Measurements from ENCODE around the gene CIAO3. TPM values are rescaled to one million over a fixed set of nuclear protein-coding genes. Genes with fewer than 3 reads are reported as not detected.

Gene CIAO3
- total RNA-seq, 2 donors from 2014 or later, result 41.4 to 43.3 TPM

GRCh38 chr16:782766-783403 is 42.1 kb upstream of the CIAO3 start:
- Mint-ChIP-seq H3K27me3 (ENCODE audit: insufficient read depth) (peaks cover 6% of the 10 kb centered on the region), H3K9me3 (no peaks in the 10 kb centered on the region), H3K4me3 (no peak overlapping the region), H3K36me3 (ENCODE audit: low read depth) (peaks cover 2% of the 10 kb centered on the region), H3K4me1 (no peaks in the 10 kb centered on the region), H3K27ac (no peak overlapping the region)
- no peaks in the 10 kb centered on the region for H3K9me3 ChIP-seq (ENCODE audit: control insufficient read depth, low read length)
- no peak for TF ChIP-seq CTCF (conservative IDR thresholded peaks at IDR 0.05)
- H3K4me1 ChIP-seq (ENCODE audit: control insufficient read depth, insufficient read depth, low read length), result peaks cover 4% of the 10 kb centered on the region
- peaks cover 3% of the 10 kb centered on the region for H3K27me3 ChIP-seq (ENCODE audit: control insufficient read depth, insufficient read depth, low read length, poor library complexity, severe bottlenecking)
- WGBS, 2 experiments (ENCODE audit: insufficient coverage in 1 of 2, insufficient read length in 1 of 2), result 88 to 91% methylated on average over 22 to 36 of the region's 36 CpGs
- no peak overlapping the region for H3K27ac ChIP-seq (ENCODE audit: low read depth, low read length)
- H3K9ac ChIP-seq (ENCODE audit: extremely low read depth, low read length, poor library complexity, severe bottlenecking), result no peak overlapping the region
- H3K36me3 ChIP-seq (ENCODE audit: control insufficient read depth, insufficient read depth, low read length), result peaks cover 10% of the 10 kb centered on the region
- DNase-seq, result no peak
- H3K4me3 ChIP-seq (ENCODE audit: low read length), result no peak overlapping the region

GRCh38 chr16:782258-782657 is 41.5 kb upstream of the CIAO3 start:
- Histone ChIP-seq H3K4me1 (ENCODE audit: control insufficient read depth, insufficient read depth, low read length) (peaks cover 2% of the 10 kb centered on the region), H3K27ac (ENCODE audit: low read depth, low read length) (no peak overlapping the region), H3K4me3 (ENCODE audit: low read length) (no peak overlapping the region), H3K9me3 (ENCODE audit: control insufficient read depth, low read length) (no peaks in the 10 kb centered on the region), H3K9ac (ENCODE audit: extremely low read depth, low read length, poor library complexity, severe bottlenecking) (no peak overlapping the region), H3K27me3 (ENCODE audit: control insufficient read depth, insufficient read depth, low read length, poor library complexity, severe bottlenecking) (peaks cover 3% of the 10 kb centered on the region), H3K36me3 (ENCODE audit: control insufficient read depth, insufficient read depth, low read length) (peaks cover 10% of the 10 kb centered on the region)
- H3K4me1 Mint-ChIP-seq, result no peaks in the 10 kb centered on the region
- WGBS, 2 experiments (ENCODE audit: insufficient coverage in 1 of 2, insufficient read length in 1 of 2), result 80 to 84% methylated on average over 4 to 6 of the region's 6 CpGs
- no peak for DNase-seq
- H3K9me3 Mint-ChIP-seq, result no peaks in the 10 kb centered on the region
- H3K36me3 Mint-ChIP-seq (ENCODE audit: low read depth), result peaks cover 2% of the 10 kb centered on the region
- H3K27ac Mint-ChIP-seq, result no peak overlapping the region
- no peak overlapping the region for H3K4me3 Mint-ChIP-seq
- peaks cover 6% of the 10 kb centered on the region for H3K27me3 Mint-ChIP-seq (ENCODE audit: insufficient read depth)
- no peak for TF ChIP-seq CTCF (conservative IDR thresholded peaks at IDR 0.05)

- no peak overlapping the region for H3K4me3 ChIP-seq (ENCODE audit: low read length)
- Mint-ChIP-seq H3K36me3 (ENCODE audit: low read depth) (peaks cover 2% of the 10 kb centered on the region), H3K27me3 (ENCODE audit: insufficient read depth) (peaks cover 6% of the 10 kb centered on the region), H3K9me3 (no peaks in the 10 kb centered on the region), H3K4me3 (no peak overlapping the region), H3K27ac (no peak overlapping the region), H3K4me1 (no peaks in the 10 kb centered on the region)
- no peaks in the 10 kb centered on the region for H3K9me3 ChIP-seq (ENCODE audit: control insufficient read depth, low read length)
- TF ChIP-seq CTCF (conservative IDR thresholded peaks at IDR 0.05), result no peak
- H3K27ac ChIP-seq (ENCODE audit: low read depth, low read length), result no peak overlapping the region
- DNase-seq, result no peak
- peaks cover 7% of the 10 kb centered on the region for H3K36me3 ChIP-seq (ENCODE audit: control insufficient read depth, insufficient read depth, low read length)
- H3K4me1 ChIP-seq (ENCODE audit: control insufficient read depth, insufficient read depth, low read length), result no peaks in the 10 kb centered on the region
- peaks cover 3% of the 10 kb centered on the region for H3K27me3 ChIP-seq (ENCODE audit: control insufficient read depth, insufficient read depth, low read length, poor library complexity, severe bottlenecking)
- H3K9ac ChIP-seq (ENCODE audit: extremely low read depth, low read length, poor library complexity, severe bottlenecking), result no peak overlapping the region
- WGBS, 2 experiments (ENCODE audit: insufficient coverage in 1 of 2, insufficient read length in 1 of 2), result 81% methylated on average over 8 to 19 of the region's 19 CpGs
Measured at GRCh38 chr16:781346-782010, 40.7 kb upstream of the CIAO3 start.
